Urinary bladder (tissue), 4 donors: Measurements from ENCODE around the gene IQGAP2. TPM values are rescaled to one million over a fixed set of nuclear protein-coding genes. Genes with fewer than 3 reads are reported as not detected.
"Not testable (repeated sequence)": the region's sequence is repeated elsewhere in the genome, so short reads cannot be mapped to it uniquely, and the experiment has no call there.

Source experiments
- DNase-seq: peaks from one replicate; pipeline ENCODE4 v3.0.0-alpha.2; 2015; ENCODE audit errors: extremely low spot score
- H3K27ac ChIP-seq: one replicate; pipeline ENCODE4 v1.5.1; 2013; ENCODE audit warnings: low read depth, mild to moderate bottlenecking, moderate library complexity
- H3K36me3 ChIP-seq: one replicate; pipeline ENCODE4 v1.6.1; 2013; ENCODE audit warnings: mild to moderate bottlenecking, moderate library complexity; ENCODE audit not compliant: insufficient read depth
- H3K4me1 ChIP-seq: one replicate; pipeline ENCODE4 v1.6.1; 2013; ENCODE audit warnings: mild to moderate bottlenecking, moderate library complexity; ENCODE audit not compliant: insufficient read depth
- H3K4me3 ChIP-seq: one replicate; pipeline ENCODE4 v1.5.1; 2013; ENCODE audit warnings: low read depth, low read length
- WGBS: extraction: QIAGEN DNeasy Blood & Tissue Kit; methylation state at CpG from one replicate; pipeline ENCODE4 v1.1.7; 2013; 5-methylcytosine and 5-hydroxymethylcytosine counted together
- polyA plus RNA-seq: library from polyadenylated mRNA; stranded (reverse); fragments of 200-250 nt; gene quantifications from one replicate; pipeline ENCODE4 v1.2.3, GENCODE V29; 2013
- total RNA-seq: library from RNA; depleted of rRNA; stranded (reverse); fragments of >200 nt; gene quantifications from one replicate; pipeline ENCODE4 v1.2.3, GENCODE V29; 2014
- donor health status: healthy with polysubstance abuse.
- donor health status: healthy.

IQGAP2 gene
- total RNA-seq (29.6 TPM), polyA plus RNA-seq (4.5 TPM)

GRCh38 chr5:76402886-76403765 is at the start of gene IQGAP2:
Gene IQGAP2, plus strand, starts transcription at chr5:76403285. Its CDS starts 261 bp downstream, at chr5:76403546.
- peak; percentile 25 for DNase-seq
- H3K4me3 ChIP-seq = peak within 1 kb of the TSS; percentile 63
- H3K27ac ChIP-seq = no peak within 1 kb of the TSS
- under 1% methylated on average over 92 of the region's 92 CpGs for WGBS
- no peaks in the 10 kb centered on the region for H3K36me3 ChIP-seq
- H3K4me1 ChIP-seq = peaks cover 4% of the 10 kb centered on the region

DNA sequence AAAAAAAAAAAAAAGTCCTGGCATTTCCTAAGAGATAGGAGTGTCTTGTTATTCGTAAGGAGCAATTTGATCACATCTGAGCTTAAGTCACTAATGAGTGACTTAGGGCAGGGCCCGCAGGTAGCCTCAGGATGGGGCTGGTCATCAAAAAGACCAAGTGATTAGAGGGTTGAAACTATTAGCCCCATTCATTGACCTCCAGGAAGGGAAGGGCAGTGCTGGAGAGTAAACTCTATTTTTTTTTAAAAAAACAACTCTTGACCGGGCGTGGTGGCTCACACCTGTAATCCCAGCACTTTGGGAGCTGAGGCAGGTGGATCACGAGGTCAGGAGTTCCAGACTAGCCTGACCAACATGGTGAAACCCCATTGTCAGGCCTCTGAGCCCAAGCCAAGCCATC is 46.2 kb upstream of the IQGAP2 start:
- DNase-seq = no peak
- H3K36me3 ChIP-seq = no peaks in the 10 kb centered on the region
- no peaks in the 10 kb centered on the region for H3K4me1 ChIP-seq
- H3K27ac ChIP-seq = no peak overlapping the region
- 87% methylated on average over 5 of the region's 5 CpGs for WGBS
- H3K4me3 ChIP-seq = no peak overlapping the region

DNA sequence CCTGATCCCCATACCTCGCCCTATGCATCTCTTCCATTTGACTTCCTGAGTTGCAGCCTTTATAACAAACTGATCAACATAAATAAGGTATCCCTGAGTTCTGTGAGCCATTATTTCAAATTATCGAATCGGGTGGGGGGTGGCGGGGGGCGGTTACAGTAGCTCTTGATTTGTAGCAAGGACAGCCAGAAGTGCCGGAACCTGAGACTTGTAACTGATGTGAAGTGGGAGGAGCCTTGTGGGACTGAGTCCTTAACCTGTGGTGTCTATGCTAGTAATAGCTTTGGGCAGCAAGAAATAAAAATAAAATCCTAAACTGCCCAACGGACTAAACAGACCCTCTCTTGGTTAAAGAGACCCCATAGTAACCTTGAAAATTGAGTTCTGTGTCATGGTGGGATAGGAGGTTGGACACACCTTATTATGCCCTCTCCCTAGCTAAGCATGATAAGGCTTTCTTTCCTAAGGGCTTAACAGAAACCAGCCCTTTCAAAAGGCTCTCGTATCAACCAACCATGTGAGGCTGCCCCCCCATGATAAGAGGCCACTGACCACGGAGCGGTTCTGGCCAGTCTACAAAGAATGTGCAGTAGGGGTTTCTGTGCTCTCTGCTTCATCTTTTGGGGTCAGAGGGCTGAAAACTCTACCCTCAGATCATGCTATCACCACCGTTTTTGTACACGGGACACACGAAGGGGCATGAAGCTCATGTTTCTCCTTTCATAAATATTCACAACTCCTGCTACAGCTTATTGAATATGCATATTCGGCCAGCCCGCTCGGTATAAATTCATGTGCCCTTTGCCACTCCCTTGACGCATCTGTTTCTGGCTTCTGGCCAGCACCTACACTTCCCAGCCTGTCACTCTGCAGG is 39.5 kb upstream of the IQGAP2 start:
- no peak for DNase-seq
- Histone ChIP-seq H3K27ac (no peak overlapping the region), H3K4me3 (no peak overlapping the region), H3K36me3 (no peaks in the 10 kb centered on the region), H3K4me1 (no peaks in the 10 kb centered on the region)
- WGBS = 59% methylated on average over 17 of the region's 17 CpGs

- WGBS = 75% methylated on average over 2 of the region's 2 CpGs
- no peak overlapping the region for H3K27ac ChIP-seq
Observed at GRCh38 chr5:76364226-76364589, 38.9 kb upstream of the IQGAP2 start.

DNA sequence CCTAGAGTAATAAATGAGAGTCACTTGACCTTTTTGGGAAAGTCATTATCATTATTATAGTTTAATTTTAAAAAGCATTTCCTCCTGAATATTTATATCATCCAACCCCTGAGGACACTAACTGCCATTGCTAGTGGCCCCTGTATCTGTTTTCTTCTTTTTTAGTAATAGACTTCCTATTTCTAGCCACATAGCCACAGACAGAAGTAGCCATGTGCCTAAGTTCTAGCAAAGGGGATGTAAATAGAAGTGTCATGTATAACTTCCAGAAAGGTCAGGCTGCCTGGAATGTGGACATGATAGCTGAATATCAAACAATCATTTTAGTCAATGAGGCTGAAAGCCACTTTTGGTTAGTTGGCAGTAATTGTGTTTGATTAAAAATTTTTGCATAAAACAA is 37.5 kb upstream of the IQGAP2 start:
- no peak overlapping the region for H3K4me3 ChIP-seq

More at GRCh38 chr5:76364226-76364589, 38.9 kb upstream of the IQGAP2 start:
- no peaks in the 10 kb centered on the region for H3K36me3 ChIP-seq
- no peak for DNase-seq
- H3K4me3 ChIP-seq = no peak overlapping the region
- no peaks in the 10 kb centered on the region for H3K4me1 ChIP-seq

DNA sequence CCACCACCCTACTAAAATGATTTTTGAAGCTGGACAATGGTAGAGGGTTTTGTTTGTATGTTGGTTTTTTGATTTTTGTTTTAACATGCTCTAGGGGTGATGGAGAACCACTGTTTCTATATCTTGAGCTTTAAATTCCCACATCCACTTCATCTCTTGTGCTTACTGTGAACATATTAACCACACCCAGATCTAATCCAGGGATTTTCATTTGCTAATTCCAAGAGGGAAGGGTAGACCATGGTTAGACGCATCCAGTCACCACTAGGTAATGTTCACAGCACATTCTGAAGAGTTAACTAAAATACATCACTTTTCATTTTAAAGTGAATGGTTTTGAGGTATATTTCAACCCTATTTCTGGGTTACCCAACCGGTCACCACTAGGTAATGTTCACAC is 36.5 kb upstream of the IQGAP2 start:
- no peaks in the 10 kb centered on the region for H3K36me3 ChIP-seq
- WGBS = 89% methylated on average over 2 of the region's 2 CpGs
- DNase-seq = no peak

More for the DNA sequence above, 37.5 kb upstream of the IQGAP2 start:
- Histone ChIP-seq H3K4me1 (no peaks in the 10 kb centered on the region), H3K27ac (no peak overlapping the region), H3K36me3 (no peaks in the 10 kb centered on the region)
- no peak for DNase-seq

GRCh38 chr5:76367623-76368371 is 35.3 kb upstream of the IQGAP2 start:
- Histone ChIP-seq H3K36me3 (no peaks in the 10 kb centered on the region), H3K4me1 (no peaks in the 10 kb centered on the region), H3K27ac (no peak overlapping the region), H3K4me3 (no peak overlapping the region)
- WGBS = 94% methylated on average over 6 of the region's 6 CpGs
- no peak for DNase-seq

More for the DNA sequence above, 36.5 kb upstream of the IQGAP2 start:
- Histone ChIP-seq H3K4me1 (no peaks in the 10 kb centered on the region), H3K4me3 (no peak overlapping the region), H3K27ac (no peak overlapping the region)

DNA sequence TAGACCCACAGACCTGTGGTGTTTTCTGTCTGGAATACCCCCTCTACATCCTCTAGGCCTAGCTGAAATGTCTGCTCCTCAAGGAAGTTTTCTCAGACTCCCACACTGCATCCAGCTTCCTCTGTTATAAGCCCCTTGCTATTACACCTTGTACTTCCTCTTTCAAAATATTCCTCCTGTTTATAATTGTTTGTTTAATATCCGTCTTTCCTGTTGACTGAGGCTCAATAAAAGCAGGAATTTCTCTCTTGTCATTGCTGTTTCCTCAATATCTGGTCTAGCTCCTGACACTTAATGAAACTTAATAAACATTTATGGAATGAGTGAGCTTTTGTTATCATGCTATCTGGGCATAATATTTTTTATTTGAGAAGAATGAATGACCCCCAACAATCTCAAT is 34.1 kb upstream of the IQGAP2 start:
- 42% methylated on average over 1 of the region's 1 CpG for WGBS

DNA sequence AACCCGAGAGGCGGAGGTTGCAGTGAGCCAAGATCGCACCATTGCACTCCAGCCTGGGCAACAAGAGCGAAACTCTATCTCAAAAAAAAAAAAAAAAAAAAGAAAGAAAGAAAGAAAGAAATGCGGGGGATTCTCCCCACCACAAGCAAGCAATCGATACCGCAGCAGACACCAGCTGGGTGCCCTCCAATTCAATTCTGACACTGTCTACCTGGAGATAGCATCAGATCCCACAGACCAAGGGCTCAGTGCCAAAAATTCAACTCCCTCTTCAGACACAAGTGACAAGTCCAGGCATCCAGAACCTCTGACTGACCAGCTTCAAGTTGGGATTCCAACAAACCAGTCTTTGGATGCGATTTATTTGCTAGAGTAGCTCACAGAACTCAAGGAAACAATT is 33.4 kb upstream of the IQGAP2 start:
- not testable (repeated sequence) for H3K4me3 ChIP-seq, H3K36me3 ChIP-seq, H3K27ac ChIP-seq, H3K4me1 ChIP-seq, DNase-seq
- WGBS = 85% methylated on average over 8 of the region's 8 CpGs

More for the DNA sequence above, 34.1 kb upstream of the IQGAP2 start:
- no peak overlapping the region for H3K4me3 ChIP-seq
- no peaks in the 10 kb centered on the region for H3K4me1 ChIP-seq
- H3K36me3 ChIP-seq = no peaks in the 10 kb centered on the region
- DNase-seq = no peak
- no peak overlapping the region for H3K27ac ChIP-seq

GRCh38 chr5:76371960-76372322 is 31.1 kb upstream of the IQGAP2 start:
- Histone ChIP-seq H3K4me3 (no peak overlapping the region), H3K4me1 (no peaks in the 10 kb centered on the region), H3K36me3 (no peaks in the 10 kb centered on the region), H3K27ac (no peak overlapping the region)
- 46% methylated on average over 2 of the region's 2 CpGs for WGBS
- DNase-seq = no peak

- no peaks in the 10 kb centered on the region for H3K36me3 ChIP-seq
- DNase-seq = no peak
Observed at GRCh38 chr5:76372323-76373054, 30.6 kb upstream of the IQGAP2 start.

GRCh38 chr5:76376148-76376865 is 26.8 kb upstream of the IQGAP2 start:
- DNase-seq = no peak
- WGBS = 92% methylated on average over 3 of the region's 3 CpGs

More at GRCh38 chr5:76372323-76373054, 30.6 kb upstream of the IQGAP2 start:
- 58% methylated on average over 11 of the region's 11 CpGs for WGBS
- H3K4me3 ChIP-seq = no peak overlapping the region
- H3K4me1 ChIP-seq = no peaks in the 10 kb centered on the region
- H3K27ac ChIP-seq = no peak overlapping the region

More at GRCh38 chr5:76376148-76376865, 26.8 kb upstream of the IQGAP2 start:
- H3K27ac ChIP-seq = no peak overlapping the region
- no peaks in the 10 kb centered on the region for H3K36me3 ChIP-seq
- no peaks in the 10 kb centered on the region for H3K4me1 ChIP-seq
- no peak overlapping the region for H3K4me3 ChIP-seq
